KMS-11 (cell line): ENCODE data around the gene MRTFB.
A peak's percentile ranks its signal among the peaks of the same experiment; 100 is the strongest.

ENCODE experiments used
- H2AFZ ChIP-seq: fragments of 200-600 bp; sonication (generic); 2 replicates; pipeline ENCODE4 v1.6.1; 2016; ENCODE audit warnings: antibody characterized with exemption, mixed run types, low read depth
- H3K27ac ChIP-seq: fragments of 200-600 bp; sonication (generic); 2 replicates; pipeline ENCODE4 v1.6.1; 2016; ENCODE audit warnings: mild to moderate bottlenecking, mixed run types
- H3K27me3 ChIP-seq: fragments of 200-600 bp; sonication (generic); 2 replicates; pipeline ENCODE4 v1.6.1; 2017; ENCODE audit warnings: mild to moderate bottlenecking, low read depth, mixed run types, moderate library complexity; ENCODE audit not compliant: insufficient read depth
- H3K36me3 ChIP-seq: fragments of 200-600 bp; sonication (generic); 2 replicates; pipeline ENCODE4 v1.6.1; 2017; ENCODE audit warnings: mild to moderate bottlenecking, mixed run types; ENCODE audit not compliant: insufficient read depth
- H3K4me1 ChIP-seq: fragments of 200-600 bp; sonication (generic); 2 replicates; pipeline ENCODE4 v1.6.1; 2016; ENCODE audit warnings: mild to moderate bottlenecking, low read depth, mixed run types; ENCODE audit not compliant: poor library complexity, severe bottlenecking
- H3K4me2 ChIP-seq: fragments of 200-600 bp; sonication (generic); 2 replicates; pipeline ENCODE4 v1.7.0; 2016; ENCODE audit warnings: mild to moderate bottlenecking, mixed run types
- H3K4me3 ChIP-seq: fragments of 200-600 bp; sonication (generic); IDR thresholded peaks from 2 replicates; pipeline ENCODE4 v1.6.1; 2017; ENCODE audit warnings: low read depth, low read length, mixed read lengths; ENCODE audit not compliant: insufficient read depth
- H3K79me2 ChIP-seq: fragments of 200-600 bp; sonication (generic); 2 replicates; pipeline ENCODE4 v1.6.1; 2016; ENCODE audit warnings: low read depth, mixed run types; ENCODE audit not compliant: insufficient read depth
- H3K9ac ChIP-seq: fragments of 200-600 bp; sonication (generic); 2 replicates; pipeline ENCODE4 v1.6.1; 2016; ENCODE audit warnings: mild to moderate bottlenecking, mixed run types
- H4K20me1 ChIP-seq: fragments of 200-600 bp; sonication (generic); 2 replicates; pipeline ENCODE4 v1.6.1; 2016; ENCODE audit warnings: mild to moderate bottlenecking, mixed run types; ENCODE audit not compliant: insufficient read depth
- CTCF ChIP-seq: fragments of 200-600 bp; sonication (generic); conservative IDR thresholded peaks from 2 replicates; pipeline ENCODE4 v1.6.1; 2017; ENCODE audit warnings: low read depth, mild to moderate bottlenecking, antibody characterized with exemption, low read length, moderate library complexity, mixed read lengths

MRTFB gene

DNA sequence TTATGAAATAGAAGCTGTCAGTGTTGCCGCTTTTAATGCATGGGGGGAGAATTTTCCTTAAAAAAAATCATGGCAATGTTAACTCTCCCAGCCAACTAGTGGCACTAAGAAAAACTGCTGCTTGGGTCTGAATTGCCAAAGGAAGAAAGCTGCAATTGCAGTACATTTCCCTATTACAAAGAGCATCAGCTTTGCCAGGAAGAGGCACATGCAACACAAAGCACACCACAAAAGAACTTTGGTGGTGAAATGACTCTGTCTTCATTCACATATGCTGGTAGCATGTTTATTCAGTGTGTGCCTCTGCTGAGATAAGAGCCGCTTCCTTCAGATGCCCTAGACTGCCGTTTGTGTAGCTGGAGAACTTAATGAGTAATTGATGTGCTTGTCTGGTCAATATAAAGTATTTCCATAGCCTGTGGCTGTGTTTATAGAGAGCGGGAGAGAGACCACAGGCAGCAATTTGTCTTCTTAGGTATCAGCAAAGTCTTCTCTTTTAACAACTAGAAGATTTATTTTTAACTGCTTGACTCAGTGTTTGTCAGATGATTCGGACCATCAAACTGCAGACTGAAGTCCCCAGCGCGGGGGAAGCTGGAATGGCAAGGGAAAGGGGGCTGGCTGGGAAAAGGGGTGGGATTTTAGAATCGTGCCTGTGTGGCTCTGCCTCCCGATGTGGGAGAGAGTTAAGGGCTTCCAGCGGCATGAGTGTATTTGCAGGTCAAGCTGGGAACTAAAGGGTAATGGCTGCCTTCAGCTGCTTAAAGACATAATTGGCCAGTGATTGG, 115.1 kb downstream of the MRTFB start:
- Histone ChIP-seq H3K9ac (no peak overlapping the region), H3K27me3 (no peaks in the 10 kb centered on the region), H3K79me2 (no peaks in the 10 kb centered on the region), H2AFZ (no peak overlapping the region), H3K4me2 (no peak overlapping the region), H3K27ac (no peak overlapping the region), H4K20me1 (no peaks in the 10 kb centered on the region), H3K4me1 (peaks cover 9% of the 10 kb centered on the region), H3K36me3 (no peaks in the 10 kb centered on the region), H3K4me3 (no peak overlapping the region)
- peak; percentile 15 for TF ChIP-seq CTCF

- Histone ChIP-seq H3K4me1 (peaks cover 11% of the 10 kb centered on the region), H4K20me1 (no peaks in the 10 kb centered on the region), H3K27ac (no peak overlapping the region), H3K79me2 (no peaks in the 10 kb centered on the region), H3K9ac (no peak overlapping the region), H3K27me3 (no peaks in the 10 kb centered on the region), H3K36me3 (no peaks in the 10 kb centered on the region), H3K4me3 (no peak overlapping the region), H3K4me2 (no peak overlapping the region), H2AFZ (no peak overlapping the region)
- TF ChIP-seq CTCF, result no peak
These were observed 115.7 kb downstream of the MRTFB start for GRCh38 chr16:14186795-14187221.

GRCh38 chr16:14187517-14188338, 116.6 kb downstream of the MRTFB start:
- no peak overlapping the region for H3K4me3 ChIP-seq
- no peak for TF ChIP-seq CTCF
- no peak overlapping the region for H3K4me2 ChIP-seq
- H3K36me3 ChIP-seq, result no peaks in the 10 kb centered on the region
- H3K27me3 ChIP-seq, result no peaks in the 10 kb centered on the region
- H3K9ac ChIP-seq, result no peak overlapping the region
- H3K79me2 ChIP-seq, result no peaks in the 10 kb centered on the region
- no peaks in the 10 kb centered on the region for H4K20me1 ChIP-seq
- no peak overlapping the region for H2AFZ ChIP-seq
- peaks cover 20% of the 10 kb centered on the region for H3K4me1 ChIP-seq
- no peak overlapping the region for H3K27ac ChIP-seq

DNA sequence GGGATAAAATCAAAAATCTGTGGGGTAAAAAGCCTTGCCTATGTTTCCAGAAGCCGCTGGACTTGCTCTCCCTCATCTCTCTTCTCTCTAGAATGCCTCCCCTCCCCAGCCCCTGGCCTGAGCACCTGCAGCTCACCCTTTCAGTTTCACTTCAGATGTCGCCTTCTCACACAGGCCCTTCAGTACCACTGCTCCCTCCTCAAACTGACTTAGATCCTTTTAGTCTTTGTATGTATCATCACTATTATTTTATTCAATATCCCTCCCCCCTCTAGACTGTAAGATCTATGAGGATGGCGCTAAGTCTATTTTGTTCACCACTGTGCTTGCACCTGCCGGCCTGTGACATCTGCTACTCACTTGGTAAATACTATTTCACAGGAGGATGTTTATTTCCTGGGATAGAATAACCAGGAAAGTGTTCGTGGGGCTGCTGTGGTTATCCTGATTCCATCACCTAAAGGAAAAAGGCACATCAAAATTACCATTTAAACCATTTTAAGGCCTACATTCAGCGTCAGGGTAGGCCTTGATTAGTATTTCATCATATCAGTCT, 122.3 kb downstream of the MRTFB start:
- H3K79me2 ChIP-seq, result no peaks in the 10 kb centered on the region
- peak overlapping the region; percentile 65 for H3K4me2 ChIP-seq
- no peaks in the 10 kb centered on the region for H3K36me3 ChIP-seq
- peaks cover 52% of the 10 kb centered on the region for H3K4me1 ChIP-seq
- H2AFZ ChIP-seq, result peak overlapping the region; percentile 24; the same call in 1 of the 2 replicates
- H3K4me3 ChIP-seq, result no peak overlapping the region
- no peak for TF ChIP-seq CTCF
- H3K9ac ChIP-seq, result peak overlapping the region; percentile 6; the same call in 1 of the 2 replicates
- H3K27ac ChIP-seq, result peak overlapping the region; percentile 57
- no peaks in the 10 kb centered on the region for H4K20me1 ChIP-seq
- no peaks in the 10 kb centered on the region for H3K27me3 ChIP-seq
